Tibial artery (tissue), 4 donors: ENCODE measurements around the gene PRRT4.

ENCODE experiments used
- DNase-seq, 2 donors: peaks; one replicate each; pipeline ENCODE4 v3.0.0-alpha.2; 2019
- H3K27ac ChIP-seq, 2 donors: fragments of 200-600 bp; sonication (generic) in 1 of 2; 1 replicate in 1 of 2; 2 replicates in 1 of 2; pipeline ENCODE4 v1.5.1; 2018 to 2019; ENCODE audit warnings: mild to moderate bottlenecking in 1 of 2
- H3K27me3 ChIP-seq, 2 donors: fragments of 200-600 bp; sonication (generic) in 1 of 2; one replicate each; pipeline versions ENCODE4 v1.5.1 to v1.6.0; 2016 to 2019
- H3K36me3 ChIP-seq, 3 donors: fragments of 200-600 bp; sonication (generic) in 2 of 3; one replicate each; pipeline ENCODE4 v1.5.1; 2016 to 2019; ENCODE audit warnings: mild to moderate bottlenecking in 2 of 3
- H3K4me1 ChIP-seq, 4 donors: fragments of 200-600 bp; sonication (generic) in 2 of 4; 1 replicate in 3 of 4; 2 replicates in 1 of 4; pipeline ENCODE4 v1.5.1; 2016 to 2019
- H3K4me3 ChIP-seq, 2 donors: fragments of 200-600 bp; sonication (generic) in 1 of 2; 1 replicate in 1 of 2; 2 replicates in 1 of 2; pipeline ENCODE4 v1.5.1; 2018 to 2019; ENCODE audit warnings: mild to moderate bottlenecking in 2 of 2
- H3K9me3 ChIP-seq, 3 donors: fragments of 200-600 bp; sonication (generic) in 1 of 3; one replicate each; pipeline ENCODE4 v1.5.1; 2016 to 2019
- CTCF ChIP-seq, 2 experiments: fragments of 200-600 bp in 1 of 2; fragments of 450-650 bp in 1 of 2; IDR thresholded peaks; one replicate each; pipeline ENCODE4 v1.5.1; 2017 to 2019; ENCODE audit warnings: antibody characterized with exemption in 2 of 2, mild to moderate bottlenecking in 1 of 2, moderate library complexity in 1 of 2
- intact Hi-C: fragments of 100-400 bp; cut with DNase I; formaldehyde crosslinking; loops from one replicate; pipeline ENCODE4 v1.15.0; 2023; ENCODE audit warnings: low total_unique reads

Gene PRRT4

GRCh38 chr7:128399991-128400390, 38.5 kb upstream of the PRRT4 start:
- TF ChIP-seq CTCF (IDR thresholded peaks at IDR 0.05): no peak
- intact Hi-C loops: loop anchor here (2.0 kb wide), 1 partner anchor 23 kb away; no protein-coding TSS in a partner anchor
- Histone ChIP-seq H3K4me1 (peaks cover 0 to 14% (median 8%) of the 10 kb centered on the region in 4 donors), H3K27ac (no peak overlapping the region), H3K9me3 (no peaks in the 10 kb centered on the region), H3K4me3 (no peak overlapping the region), H3K27me3 (no peaks in the 10 kb centered on the region), H3K36me3 (peaks cover 26 to 73% (median 59%) of the 10 kb centered on the region in 3 donors)
- DNase-seq: no peak

- no peak overlapping the region for H3K4me3 ChIP-seq
- no peak for DNase-seq
- peaks cover 37 to 86% (median 71%) of the 10 kb centered on the region in 3 donors for H3K36me3 ChIP-seq
- H3K27ac ChIP-seq: no peak overlapping the region
- no peaks in the 10 kb centered on the region for H3K9me3 ChIP-seq
- no peaks in the 10 kb centered on the region for H3K27me3 ChIP-seq
- no peak for TF ChIP-seq CTCF (IDR thresholded peaks at IDR 0.05)
- intact Hi-C loops: no loop called here
- H3K4me1 ChIP-seq: peaks cover 0 to 2% (median 0%) of the 10 kb centered on the region in 4 donors
Measured at GRCh38 chr7:128398841-128399135, 37.3 kb upstream of the PRRT4 start.

- TF ChIP-seq CTCF (IDR thresholded peaks at IDR 0.05): peak; percentile 89 to 95
- no peaks in the 10 kb centered on the region for H3K4me1 ChIP-seq
- peaks cover 40 to 91% (median 77%) of the 10 kb centered on the region in 3 donors for H3K36me3 ChIP-seq
- no peaks in the 10 kb centered on the region for H3K27me3 ChIP-seq
- intact Hi-C loops: no loop called here
- H3K4me3 ChIP-seq: no peak overlapping the region
- no peak overlapping the region for H3K27ac ChIP-seq
- DNase-seq: peak in 1 of 2 donors; percentile 51
- no peaks in the 10 kb centered on the region for H3K9me3 ChIP-seq
Measured at GRCh38 chr7:128398016-128398840, 36.7 kb upstream of the PRRT4 start.

GRCh38 chr7:128396357-128396756, 34.9 kb upstream of the PRRT4 start:
- peaks cover 40 to 98% (median 78%) of the 10 kb centered on the region in 3 donors for H3K36me3 ChIP-seq
- TF ChIP-seq CTCF (IDR thresholded peaks at IDR 0.05): no peak
- H3K27ac ChIP-seq: no peak overlapping the region
- H3K4me3 ChIP-seq: no peak overlapping the region
- intact Hi-C loops: no loop called here
- H3K9me3 ChIP-seq: no peaks in the 10 kb centered on the region
- H3K4me1 ChIP-seq: no peaks in the 10 kb centered on the region
- no peak for DNase-seq
- H3K27me3 ChIP-seq: no peaks in the 10 kb centered on the region

- no peak for DNase-seq
- Histone ChIP-seq H3K27ac (no peak overlapping the region), H3K9me3 (no peaks in the 10 kb centered on the region), H3K4me3 (no peak overlapping the region), H3K36me3 (peaks cover 40 to 93% (median 73%) of the 10 kb centered on the region in 3 donors), H3K27me3 (no peaks in the 10 kb centered on the region), H3K4me1 (no peaks in the 10 kb centered on the region)
- intact Hi-C loops: no loop called here
- no peak for TF ChIP-seq CTCF (IDR thresholded peaks at IDR 0.05)
Measured at GRCh38 chr7:128395748-128396147, 34.3 kb upstream of the PRRT4 start.
